Muscle of leg (tissue), 16 donors: Measurements from ENCODE around the gene TPSG1. TPM values are rescaled to one million over a fixed set of nuclear protein-coding genes. Genes with fewer than 3 reads are reported as not detected.
"Not testable (repeated sequence)": the region's sequence is repeated elsewhere in the genome, so short reads cannot be mapped to it uniquely, and the experiment has no call there.

Experiments used
- DNase-seq: peaks from one replicate; pipeline ENCODE4 v3.0.0; 2013
- H3K27ac ChIP-seq: one replicate; pipeline ENCODE4 v1.5.1; 2013; ENCODE audit warnings: mild to moderate bottlenecking, low read length, control low read depth
- H3K27me3 ChIP-seq: one replicate; pipeline ENCODE4 v1.6.1; 2013; ENCODE audit warnings: low read length; ENCODE audit not compliant: control insufficient read depth, insufficient read depth
- H3K36me3 ChIP-seq: one replicate; pipeline ENCODE4 v1.6.1; 2013; ENCODE audit warnings: low read length; ENCODE audit not compliant: control insufficient read depth, insufficient read depth
- H3K4me1 ChIP-seq: one replicate; pipeline ENCODE4 v1.6.1; 2013; ENCODE audit warnings: low read length; ENCODE audit not compliant: control insufficient read depth, insufficient read depth
- H3K4me3 ChIP-seq: one replicate; pipeline ENCODE4 v1.5.1; 2013; ENCODE audit warnings: low read length, control low read depth
- H3K9me3 ChIP-seq: replicated peaks from 2 replicates; pipeline ENCODE4 v1.6.1; 2013; ENCODE audit warnings: low read depth, low read length; ENCODE audit not compliant: control insufficient read depth
- WGBS: methylation state at CpG from one replicate; pipeline ENCODE4 v1.1.5; 2013; ENCODE audit warnings: missing lambda C conversion rate; ENCODE audit not compliant: insufficient coverage; 5-methylcytosine and 5-hydroxymethylcytosine counted together
- long read RNA-seq, 11 donors: transcript quantifications; one replicate each; lab custom pipeline, GENCODE V29; 2026
- polyA plus RNA-seq, 8 donors: library from polyadenylated mRNA; unstranded; fragments of 120-200 nt; gene quantifications; one replicate each; pipeline versions ENCODE4 v1.2.1 to v1.2.3, GENCODE V29; 2013; ENCODE audit warnings: inconsistent platforms in 1 of 8, low replicate concordance in 1 of 8; ENCODE audit not compliant: insufficient read length in 8 of 8, insufficient read depth in 1 of 8
- total RNA-seq: library from RNA; stranded (reverse); fragments of 120-200 nt; gene quantifications from one replicate; pipeline ENCODE4 v1.2.4, GENCODE V29; 2013

TPSG1 gene
- total RNA-seq (not detected), polyA plus RNA-seq (1 to 10 TPM in 7 of 8 donors, under 1 TPM in 1; 0.98 to 3.7 (median 1.7) TPM)
- long read RNA-seq, donor 1 = 0 reads
- long read RNA-seq, donor 2 = 0 reads
- long read RNA-seq, donor 3 = 0 reads
- long read RNA-seq, donor 4 = 0 reads
- long read RNA-seq, donor 5 = 0 reads
- long read RNA-seq, donor 6 = 0 reads
- long read RNA-seq, donor 7 = 0 reads
- long read RNA-seq, donor 8 = 0 reads
- long read RNA-seq, donor 9 = 0 reads
- long read RNA-seq, donor 10 = 0 reads
- long read RNA-seq, donor 11 = 0 reads

GRCh38 chr16:1225051-1225451, at the start of gene TPSG1:
Gene TPSG1 (minus strand): TSS chr16:1225268. CDS start chr16:1225252, 16 bp downstream.
- H3K4me3 ChIP-seq = no peak within 1 kb of the TSS

DNA sequence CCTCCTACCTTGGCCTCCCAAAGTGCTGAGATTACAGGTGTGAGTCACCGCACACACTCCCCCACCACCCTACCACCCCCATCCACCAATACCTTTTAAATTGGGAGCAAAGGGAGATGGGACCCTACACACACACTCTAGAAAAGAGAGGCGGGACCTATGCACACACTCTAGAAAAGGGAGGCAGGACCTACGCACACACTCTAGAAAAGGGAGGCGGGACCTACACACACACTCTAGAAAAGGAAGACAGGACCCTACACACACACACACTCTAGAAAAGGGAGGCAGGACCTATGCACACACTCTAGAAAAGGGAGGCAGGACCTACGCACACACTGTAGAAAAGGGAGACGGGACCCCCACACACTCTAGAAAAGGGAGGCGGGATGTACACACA, 49.7 kb upstream of the TPSG1 start:
- Histone ChIP-seq H3K9me3 (no peaks in the 10 kb centered on the region), H3K4me3 (no peak overlapping the region), H3K27me3 (peaks cover 37% of the 10 kb centered on the region), H3K36me3 (no peaks in the 10 kb centered on the region), H3K27ac (no peak overlapping the region), H3K4me1 (peaks cover 31% of the 10 kb centered on the region)
- no CpG with 5 or more reads among the region's 7 CpGs for WGBS
- DNase-seq = no peak

More at GRCh38 chr16:1225051-1225451, at the start of gene TPSG1:
- WGBS = 59% methylated on average over 7 of the region's 10 CpGs
- Histone ChIP-seq H3K27me3 (no peaks in the 10 kb centered on the region), H3K9me3 (no peaks in the 10 kb centered on the region), H3K36me3 (no peaks in the 10 kb centered on the region), H3K27ac (no peak within 1 kb of the TSS), H3K4me1 (peaks cover 9% of the 10 kb centered on the region)
- no peak for DNase-seq

- WGBS = 85% methylated on average over 13 of the region's 15 CpGs
Measured at GRCh38 chr16:1273816-1274215, 48.7 kb upstream of the TPSG1 start.

GRCh38 chr16:1272453-1273198, 47.6 kb upstream of the TPSG1 start:
- DNase-seq = no peak
- no peaks in the 10 kb centered on the region for H3K9me3 ChIP-seq
- no peaks in the 10 kb centered on the region for H3K36me3 ChIP-seq
- H3K4me3 ChIP-seq = no peak overlapping the region
- H3K27ac ChIP-seq = no peak overlapping the region
- 77% methylated on average over 9 of the region's 9 CpGs for WGBS
- H3K27me3 ChIP-seq = peaks cover 25% of the 10 kb centered on the region
- H3K4me1 ChIP-seq = peaks cover 26% of the 10 kb centered on the region

More at GRCh38 chr16:1273816-1274215, 48.7 kb upstream of the TPSG1 start:
- no peak overlapping the region for H3K27ac ChIP-seq
- no peaks in the 10 kb centered on the region for H3K36me3 ChIP-seq
- no peak overlapping the region for H3K4me3 ChIP-seq
- peaks cover 33% of the 10 kb centered on the region for H3K27me3 ChIP-seq
- H3K4me1 ChIP-seq = peaks cover 31% of the 10 kb centered on the region
- H3K9me3 ChIP-seq = no peaks in the 10 kb centered on the region
- DNase-seq = no peak

- not testable (repeated sequence) for H3K27ac ChIP-seq, H3K4me3 ChIP-seq, H3K36me3 ChIP-seq, H3K9me3 ChIP-seq
- 24% methylated on average over 15 of the region's 19 CpGs for WGBS
- Histone ChIP-seq H3K27me3 (peaks cover 18% of the 10 kb centered on the region), H3K4me1 (peaks cover 26% of the 10 kb centered on the region)
- DNase-seq = peak; percentile 64
Measured at GRCh38 chr16:1271724-1272413, 46.8 kb upstream of the TPSG1 start.

DNA sequence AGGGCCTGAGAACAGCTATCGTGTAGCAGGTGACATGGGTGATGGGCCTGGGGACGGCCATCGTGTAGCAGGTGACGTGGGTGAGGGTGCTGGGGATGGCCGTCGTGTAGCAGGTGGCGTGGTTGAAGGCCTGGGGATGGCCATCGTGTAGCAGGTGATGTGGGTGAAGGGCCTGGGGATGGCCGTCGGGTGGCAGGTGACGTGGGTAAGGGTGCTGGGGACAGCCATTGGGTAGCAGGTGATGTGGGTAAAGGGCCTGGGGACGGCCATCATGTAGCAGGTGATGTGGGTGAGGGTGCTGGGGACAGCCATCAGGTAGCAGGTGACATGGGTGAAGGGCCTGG, 46.3 kb upstream of the TPSG1 start:
- Histone ChIP-seq H3K27ac (no peak overlapping the region), H3K27me3 (peaks cover 22% of the 10 kb centered on the region), H3K36me3 (no peaks in the 10 kb centered on the region), H3K9me3 (no peaks in the 10 kb centered on the region), H3K4me1 (peaks cover 24% of the 10 kb centered on the region), H3K4me3 (no peak overlapping the region)
- no peak for DNase-seq
- 72% methylated on average over 12 of the region's 12 CpGs for WGBS

- DNase-seq, H3K9me3 ChIP-seq, H3K4me3 ChIP-seq, H3K36me3 ChIP-seq, H3K27ac ChIP-seq: not testable (repeated sequence)
- Histone ChIP-seq H3K4me1 (peaks cover 16% of the 10 kb centered on the region), H3K27me3 (peaks cover 26% of the 10 kb centered on the region)
- WGBS = 93% methylated on average over 6 of the region's 7 CpGs
Measured at GRCh38 chr16:1269418-1269817, 44.4 kb upstream of the TPSG1 start.

DNA sequence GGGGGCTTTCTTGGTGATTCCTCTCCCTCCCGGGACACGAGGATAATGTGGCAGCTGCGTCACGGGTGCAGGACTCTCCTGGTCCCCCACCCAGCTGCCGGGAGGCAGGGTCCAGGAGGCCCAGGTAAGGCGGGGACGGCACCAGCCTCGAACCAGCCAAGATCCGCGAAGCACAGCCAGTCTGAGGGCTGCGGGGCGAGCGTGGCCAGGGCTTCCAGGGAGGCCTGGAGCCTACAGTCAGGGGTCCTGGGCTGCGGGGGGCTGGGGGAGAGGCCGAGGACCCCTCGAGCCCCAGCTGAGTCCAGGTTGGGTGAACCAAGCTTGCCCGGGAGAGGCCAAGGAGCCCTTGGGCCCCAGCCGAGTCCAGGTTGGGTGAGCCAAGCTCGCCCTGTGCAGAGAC, 40.8 kb upstream of the TPSG1 start:
- Histone ChIP-seq H3K4me1 (peaks cover under 1% of the 10 kb centered on the region), H3K4me3 (no peak overlapping the region), H3K9me3 (no peaks in the 10 kb centered on the region), H3K36me3 (no peaks in the 10 kb centered on the region), H3K27me3 (peaks cover 42% of the 10 kb centered on the region), H3K27ac (no peak overlapping the region)
- no peak for DNase-seq
- WGBS = 79% methylated on average over 19 of the region's 19 CpGs

DNA sequence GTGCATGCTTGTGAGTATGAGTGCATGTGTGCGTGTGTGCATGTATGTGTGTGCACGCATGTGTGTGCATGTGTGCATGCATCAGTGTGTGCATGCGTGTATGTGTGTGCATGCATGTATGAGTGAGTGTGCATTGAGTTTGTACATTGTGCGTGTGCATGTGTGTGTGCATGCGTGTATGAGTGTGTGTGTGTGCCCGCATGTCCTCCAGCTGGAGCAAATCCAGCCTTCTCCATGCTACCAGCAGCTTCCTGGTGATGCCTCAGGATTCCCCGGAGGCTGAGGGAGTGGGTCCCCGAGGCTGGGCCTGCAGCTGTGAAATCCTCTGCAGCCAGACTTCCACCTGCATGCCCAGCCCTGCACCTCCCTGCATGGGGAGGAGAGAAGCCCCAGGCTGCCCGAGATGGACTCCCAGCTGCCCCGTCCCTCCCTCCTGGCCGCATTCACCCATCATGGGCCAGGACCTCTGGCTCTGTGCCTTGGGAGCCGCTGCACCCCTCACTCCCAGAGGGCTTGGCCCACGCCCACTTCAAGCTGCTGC, 40.1 kb upstream of the TPSG1 start:
- H3K27ac ChIP-seq = no peak overlapping the region

More for the DNA sequence above, 40.1 kb upstream of the TPSG1 start:
- H3K4me3 ChIP-seq = no peak overlapping the region
- peaks cover 48% of the 10 kb centered on the region for H3K27me3 ChIP-seq
- H3K36me3 ChIP-seq = no peaks in the 10 kb centered on the region
- 73% methylated on average over 5 of the region's 13 CpGs for WGBS
- no peaks in the 10 kb centered on the region for H3K9me3 ChIP-seq
- no peaks in the 10 kb centered on the region for H3K4me1 ChIP-seq
- DNase-seq = no peak
